Endothelial cell of umbilical vein (primary cell): Measurements from ENCODE around the gene CCER1. TPM values are rescaled to one million over a fixed set of nuclear protein-coding genes. Genes with fewer than 3 reads are reported as not detected.

Experiments
- BruUV-seq: library from RNA; stranded (reverse); fragments of 400-500 nt; replicated peaks from 2 replicates; lab custom pipeline; 2021; lab: Mats Ljungman, UMichigan
- CTCF ChIA-PET: fragments of 300-600, 350-600 bp; sonication (Branson Sonifier 250); formaldehyde crosslinking; loops from one replicate; lab custom pipeline; 2021; ENCODE audit warnings: antibody characterized with exemption, inconsistent platforms; lab: Charles Lee
- POLR2A ChIA-PET: fragments of 300-600, 350-600 bp; sonication (Branson Sonifier 250); formaldehyde crosslinking; loops from one replicate; lab custom pipeline; 2021; ENCODE audit warnings: antibody characterized with exemption, inconsistent platforms; lab: Charles Lee
- DNase-seq: peaks from one replicate; pipeline ENCODE4 v3.0.0-alpha.2; 2011; ENCODE audit warnings: low read depth, low spot score
- FAIRE-seq: peaks from 2 replicates; lab custom pipeline; 2011; peaks lifted over from hg19 to GRCh38; lab: Jason Lieb, UNC
- H2AFZ ChIP-seq: 2 replicates; pipeline ENCODE4 v1.6.0; 2012; ENCODE audit warnings: low read depth, low read length, control low read depth, inconsistent platforms
- H3K27ac ChIP-seq: 2 replicates; pipeline ENCODE4 v1.5.1; 2011; ENCODE audit warnings: low read depth, mild to moderate bottlenecking, control low read depth, low read length, moderate library complexity; ENCODE audit not compliant: insufficient read depth
- H3K27me3 ChIP-seq, 2 experiments: 2 replicates each; pipeline versions ENCODE4 v1.6.0 to v1.6.1; 2011; ENCODE audit warnings: low read length in 2 of 2, mixed read lengths in 1 of 2; ENCODE audit not compliant: control insufficient read depth in 2 of 2, insufficient read depth in 2 of 2
- H3K36me3 ChIP-seq, 2 experiments: 2 replicates in 1 of 2; 3 replicates in 1 of 2; pipeline ENCODE4 v1.5.1; 2011; ENCODE audit warnings: low read length in 2 of 2, mild to moderate bottlenecking in 1 of 2, moderate library complexity in 1 of 2; ENCODE audit not compliant: control insufficient read depth in 2 of 2, insufficient read depth in 2 of 2; ENCODE audit errors: extremely low read depth in 1 of 2
- H3K4me1 ChIP-seq: 3 replicates; pipeline ENCODE4 v1.5.1; 2011; ENCODE audit warnings: mild to moderate bottlenecking, low read length; ENCODE audit not compliant: control insufficient read depth, insufficient read depth; ENCODE audit errors: extremely low read depth
- H3K4me2 ChIP-seq: 2 replicates; pipeline ENCODE4 v1.6.1; 2011; ENCODE audit warnings: low read length, control low read depth, mixed read lengths; ENCODE audit not compliant: insufficient read depth
- H3K4me3 ChIP-seq, 3 experiments: fragments of 200-600 bp in 1 of 3; sonication (generic), shearing (Covaris generic) in 1 of 3; replicated peaks in 1 of 3; 2 replicates each; pipeline ENCODE4 v1.5.1; 2011 to 2016; ENCODE audit warnings: control low read depth in 3 of 3, low read length in 3 of 3, mild to moderate bottlenecking in 2 of 3, inconsistent platforms in 1 of 3, low read depth in 1 of 3, moderate library complexity in 1 of 3; ENCODE audit not compliant: insufficient read depth in 1 of 3
- H3K79me2 ChIP-seq: 2 replicates; pipeline ENCODE4 v1.6.0; 2012; ENCODE audit warnings: low read length, inconsistent platforms; ENCODE audit not compliant: control insufficient read depth, insufficient read depth
- H3K9ac ChIP-seq: replicated peaks from 2 replicates; pipeline ENCODE3; 2011; ENCODE audit warnings: low read length, control low read depth; ENCODE audit not compliant: insufficient read depth; ENCODE audit errors: extremely low read depth
- H3K9me1 ChIP-seq: replicated peaks from 3 replicates; pipeline ENCODE4 v1.6.0; 2011; ENCODE audit warnings: mild to moderate bottlenecking, low read length; ENCODE audit not compliant: control insufficient read depth, insufficient read depth; ENCODE audit errors: extremely low read depth
- H3K9me3 ChIP-seq: replicated peaks from 2 replicates; pipeline ENCODE4 v1.5.1; 2012; ENCODE audit warnings: low read length, inconsistent platforms; ENCODE audit not compliant: control insufficient read depth, insufficient read depth
- H4K20me1 ChIP-seq: replicated peaks from 2 replicates; pipeline ENCODE3; 2011; ENCODE audit warnings: mild to moderate bottlenecking, low read length; ENCODE audit not compliant: control insufficient read depth, insufficient read depth; ENCODE audit errors: extremely low read depth
- EZH2 ChIP-seq: IDR thresholded peaks from 2 replicates; pipeline ENCODE4 v1.6.1; 2012; ENCODE audit warnings: borderline replicate concordance, low read depth, mild to moderate bottlenecking, moderate library complexity, low read length, inconsistent platforms; ENCODE audit not compliant: severe bottlenecking
- FOS ChIP-seq: IDR thresholded peaks from 2 replicates; pipeline ENCODE4 v1.6.1; 2011; ENCODE audit warnings: mild to moderate bottlenecking, low read length, moderate library complexity, borderline replicate concordance; ENCODE audit not compliant: insufficient read depth
- GATA2 ChIP-seq: IDR thresholded peaks from 2 replicates; pipeline ENCODE4 v1.7.0; 2011; ENCODE audit warnings: low read depth, mild to moderate bottlenecking, moderate library complexity, mixed read lengths, low read length; ENCODE audit not compliant: insufficient read length, insufficient read depth
- JUN ChIP-seq: IDR thresholded peaks from 2 replicates; pipeline ENCODE4 v1.6.1; 2011; ENCODE audit warnings: borderline replicate concordance, low read depth; ENCODE audit not compliant: insufficient read length, insufficient read depth
- MYC ChIP-seq: IDR thresholded peaks from one replicate; pipeline ENCODE4 v1.6.1; 2011; ENCODE audit warnings: mild to moderate bottlenecking, low read depth, low read length
- POLR2A ChIP-seq: IDR thresholded peaks from 2 replicates; pipeline ENCODE4 v1.6.1; 2012; ENCODE audit warnings: low read depth, mild to moderate bottlenecking, control low read depth, low read length
- POLR2AphosphoS5 ChIP-seq: IDR thresholded peaks from 2 replicates; pipeline ENCODE4 v1.6.1; 2012; ENCODE audit warnings: low read depth, mild to moderate bottlenecking, control low read depth, low read length, moderate library complexity; ENCODE audit not compliant: insufficient read depth
- dilution Hi-C: fragments of 300-500 bp; cut with MboI; formaldehyde crosslinking; loops from one replicate; pipeline ENCODE4 v1.15.0; 2019; ENCODE audit warnings: low sequenced_read_pairs; ENCODE audit not compliant: extremely low pct_ligation_motif_present
- intact Hi-C: fragments of 100-400 bp; cut with micrococcal nuclease; formaldehyde crosslinking; loops from one replicate; pipeline ENCODE4 v1.10.0; 2022
- polyA plus RNA-seq, 4 experiments: library from polyadenylated mRNA; depleted of rRNA in 3 of 4; stranded (reverse) in 3 of 4; unstranded in 1 of 4; fragments of >200 nt; gene quantifications; 2 replicates each; pipeline versions ENCODE4 v1.2.1 to v1.2.3, GENCODE V29; 2011 to 2012; ENCODE audit warnings: missing spikeins in 1 of 4
- total RNA-seq: library from RNA; stranded (reverse); gene quantifications from 2 replicates; pipeline ENCODE4 v1.2.3, GENCODE V29; 2021
- TF ChIP-seq, protein P1 (sequence below): IDR thresholded peaks from 2 replicates; pipeline ENCODE4 v1.6.1; 2011; ENCODE audit not compliant: insufficient read depth, insufficient read length
- TF ChIP-seq, protein P2 (sequence below), 2 donors: IDR thresholded peaks; 1 replicate in 1 of 2; 2 replicates in 1 of 2; pipeline ENCODE4 v1.5.1; 2011; ENCODE audit warnings: low read length in 2 of 2, mild to moderate bottlenecking in 2 of 2, moderate library complexity in 2 of 2, control low read depth in 1 of 2, inconsistent platforms in 1 of 2, low read depth in 1 of 2; ENCODE audit not compliant: insufficient read depth in 1 of 2; ENCODE audit errors: extremely low read depth in 1 of 2

CCER1 gene
- total and polyA plus RNA-seq, 2 donors (not counting 3 experiments of a cell fraction or from before 2014, with no cell fraction given) = not detected

GRCh38 chr12:90974286-90974685 is 19.3 kb upstream of the CCER1 start:
- no peak for TF ChIP-seq FOS
- TF ChIP-seq, protein P1, sequence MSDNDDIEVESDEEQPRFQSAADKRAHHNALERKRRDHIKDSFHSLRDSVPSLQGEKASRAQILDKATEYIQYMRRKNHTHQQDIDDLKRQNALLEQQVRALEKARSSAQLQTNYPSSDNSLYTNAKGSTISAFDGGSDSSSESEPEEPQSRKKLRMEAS = no peak
- no peak for TF ChIP-seq EZH2
- TF ChIP-seq POLR2AphosphoS5 = no peak
- no peak for TF ChIP-seq POLR2A
- no peak for TF ChIP-seq MYC
- TF ChIP-seq JUN = no peak
- TF ChIP-seq GATA2 = no peak
- TF ChIP-seq, protein P2, sequence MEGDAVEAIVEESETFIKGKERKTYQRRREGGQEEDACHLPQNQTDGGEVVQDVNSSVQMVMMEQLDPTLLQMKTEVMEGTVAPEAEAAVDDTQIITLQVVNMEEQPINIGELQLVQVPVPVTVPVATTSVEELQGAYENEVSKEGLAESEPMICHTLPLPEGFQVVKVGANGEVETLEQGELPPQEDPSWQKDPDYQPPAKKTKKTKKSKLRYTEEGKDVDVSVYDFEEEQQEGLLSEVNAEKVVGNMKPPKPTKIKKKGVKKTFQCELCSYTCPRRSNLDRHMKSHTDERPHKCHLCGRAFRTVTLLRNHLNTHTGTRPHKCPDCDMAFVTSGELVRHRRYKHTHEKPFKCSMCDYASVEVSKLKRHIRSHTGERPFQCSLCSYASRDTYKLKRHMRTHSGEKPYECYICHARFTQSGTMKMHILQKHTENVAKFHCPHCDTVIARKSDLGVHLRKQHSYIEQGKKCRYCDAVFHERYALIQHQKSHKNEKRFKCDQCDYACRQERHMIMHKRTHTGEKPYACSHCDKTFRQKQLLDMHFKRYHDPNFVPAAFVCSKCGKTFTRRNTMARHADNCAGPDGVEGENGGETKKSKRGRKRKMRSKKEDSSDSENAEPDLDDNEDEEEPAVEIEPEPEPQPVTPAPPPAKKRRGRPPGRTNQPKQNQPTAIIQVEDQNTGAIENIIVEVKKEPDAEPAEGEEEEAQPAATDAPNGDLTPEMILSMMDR (IDR thresholded peaks at IDR 0.05; ENCODE audit: extremely low read depth in 1 of 2, insufficient read depth in 1 of 2, low read depth in 1 of 2, low read length in 2 of 2) = no peak
- ChIA-PET POLR2A (no interaction called here), CTCF (interaction anchor here (1.5 to 1.9 kb wide), 4 partner anchors 29 to 381 kb away, joined by 5 to 7 read pairs (median 6); no protein-coding TSS in a partner anchor)
- Histone ChIP-seq H3K27ac (no peak overlapping the region), H3K4me2 (no peak overlapping the region), H3K9ac (no peak overlapping the region), H3K4me1 (peaks cover 11% of the 10 kb centered on the region), H3K79me2 (no peaks in the 10 kb centered on the region), H4K20me1 (no peaks in the 10 kb centered on the region), H3K27me3 (no peaks in the 10 kb centered on the region), H3K9me1 (no peaks in the 10 kb centered on the region), H3K9me3 (no peaks in the 10 kb centered on the region), H3K4me3 (no peak overlapping the region), H2AFZ (no peak overlapping the region), H3K36me3 (no peaks in the 10 kb centered on the region)
- intact Hi-C loops = no loop called here
- DNase-seq (no peak), FAIRE-seq (no peak)
- BruUV-seq = no TSS peak
- dilution Hi-C loops = no loop called here
